Upper lobe of left lung (tissue), 4 donors: Measurements from ENCODE around the gene LTBP2.

Experiments used
- EP300 ChIP-seq, 4 donors: sonication (generic); formaldehyde crosslinking; IDR thresholded peaks; one replicate each; pipeline ENCODE4 v1.5.1; 2017; ENCODE audit warnings: antibody characterized with exemption in 4 of 4, control low read depth in 2 of 4
- TF ChIP-seq, protein P1 (sequence below), 6 experiments: fragments of 450-650 bp in 4 of 6; fragments of 200-600 bp in 2 of 6; sonication (generic) in 2 of 6; IDR thresholded peaks; one replicate each; pipeline ENCODE4 v1.5.1; 2016 to 2019; ENCODE audit warnings: antibody characterized with exemption in 6 of 6

DNA sequence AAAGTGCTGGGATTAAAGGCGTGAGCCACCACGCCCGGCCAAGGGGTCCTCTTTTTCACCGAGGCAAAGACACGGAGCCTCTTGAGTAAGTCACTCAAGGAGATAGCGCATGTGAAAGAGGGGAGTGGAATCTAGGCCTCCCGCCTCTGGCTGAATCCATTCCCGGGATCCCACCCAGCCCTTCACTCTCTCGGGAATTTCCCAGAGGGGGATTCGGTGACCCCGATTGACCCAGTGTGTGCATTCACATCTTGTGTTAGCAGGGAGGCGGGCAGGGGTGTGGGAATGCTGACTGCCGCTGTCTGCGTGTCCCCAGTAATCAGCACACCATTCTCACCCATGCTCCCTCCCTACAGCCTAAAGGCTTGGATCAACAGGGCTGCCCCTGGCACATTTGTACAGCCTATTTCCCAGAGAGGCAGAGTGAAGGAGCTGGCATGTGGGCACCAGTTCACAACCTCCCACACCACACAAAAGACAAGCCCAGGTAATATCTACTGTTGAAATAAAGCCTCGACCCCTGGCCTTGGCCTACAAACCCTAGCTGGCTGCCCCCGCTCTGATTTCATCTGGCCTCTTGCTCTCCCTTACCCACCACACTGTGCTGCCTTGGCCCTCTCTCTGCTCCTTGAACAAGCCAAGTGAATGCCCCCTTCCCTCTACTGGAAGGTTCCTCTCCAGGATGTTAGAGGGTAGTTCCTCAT, 1.3 kb upstream of the LTBP2 start:
- TF ChIP-seq EP300 (IDR thresholded peaks at IDR 0.05) = no peak
- TF ChIP-seq, protein P1, sequence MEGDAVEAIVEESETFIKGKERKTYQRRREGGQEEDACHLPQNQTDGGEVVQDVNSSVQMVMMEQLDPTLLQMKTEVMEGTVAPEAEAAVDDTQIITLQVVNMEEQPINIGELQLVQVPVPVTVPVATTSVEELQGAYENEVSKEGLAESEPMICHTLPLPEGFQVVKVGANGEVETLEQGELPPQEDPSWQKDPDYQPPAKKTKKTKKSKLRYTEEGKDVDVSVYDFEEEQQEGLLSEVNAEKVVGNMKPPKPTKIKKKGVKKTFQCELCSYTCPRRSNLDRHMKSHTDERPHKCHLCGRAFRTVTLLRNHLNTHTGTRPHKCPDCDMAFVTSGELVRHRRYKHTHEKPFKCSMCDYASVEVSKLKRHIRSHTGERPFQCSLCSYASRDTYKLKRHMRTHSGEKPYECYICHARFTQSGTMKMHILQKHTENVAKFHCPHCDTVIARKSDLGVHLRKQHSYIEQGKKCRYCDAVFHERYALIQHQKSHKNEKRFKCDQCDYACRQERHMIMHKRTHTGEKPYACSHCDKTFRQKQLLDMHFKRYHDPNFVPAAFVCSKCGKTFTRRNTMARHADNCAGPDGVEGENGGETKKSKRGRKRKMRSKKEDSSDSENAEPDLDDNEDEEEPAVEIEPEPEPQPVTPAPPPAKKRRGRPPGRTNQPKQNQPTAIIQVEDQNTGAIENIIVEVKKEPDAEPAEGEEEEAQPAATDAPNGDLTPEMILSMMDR (IDR thresholded peaks at IDR 0.05) = no peak
